Breast epithelium (tissue), 4 donors: Measurements from ENCODE around the gene PIGQ. TPM values are rescaled to one million over a fixed set of nuclear protein-coding genes. Genes with fewer than 3 reads are reported as not detected.
A peak's percentile ranks its signal among the peaks of the same experiment; 100 is the strongest.

Experiments
- DNase-seq, 2 donors: peaks; one replicate each; pipeline ENCODE4 v3.0.0-alpha.2; 2019; ENCODE audit warnings: low spot score in 2 of 2
- H3K27ac ChIP-seq, 2 donors: fragments of 200-600 bp; sonication (generic) in 1 of 2; one replicate each; pipeline ENCODE4 v1.5.1; 2016 to 2019; ENCODE audit warnings: mild to moderate bottlenecking in 1 of 2
- H3K27me3 ChIP-seq, 2 donors: fragments of 200-600 bp; sonication (generic) in 1 of 2; one replicate each; pipeline versions ENCODE4 v1.5.1 to v1.6.0; 2017 to 2019; ENCODE audit warnings: control low read depth in 1 of 2, mild to moderate bottlenecking in 1 of 2
- H3K36me3 ChIP-seq: fragments of 200-600 bp; one replicate; pipeline ENCODE4 v1.5.1; 2019
- H3K4me1 ChIP-seq, 2 donors: fragments of 200-600 bp; sonication (generic); one replicate each; pipeline ENCODE4 v1.5.1; 2016 to 2019; ENCODE audit warnings: control low read depth in 1 of 2
- H3K4me3 ChIP-seq, 3 donors: fragments of 200-600 bp; sonication (generic); 1 replicate in 2 of 3; 2 replicates in 1 of 3; pipeline ENCODE4 v1.5.1; 2016 to 2019; ENCODE audit warnings: mild to moderate bottlenecking in 3 of 3, moderate library complexity in 2 of 3
- H3K9me3 ChIP-seq, 2 donors: fragments of 200-600 bp; sonication (generic) in 1 of 2; one replicate each; pipeline ENCODE4 v1.5.1; 2016 to 2019; ENCODE audit warnings: control low read depth in 1 of 2
- POLR2A ChIP-seq: fragments of 450-650 bp; IDR thresholded peaks from one replicate; pipeline ENCODE4 v1.6.1; 2016; ENCODE audit warnings: antibody characterized with exemption, mild to moderate bottlenecking, moderate library complexity
- POLR2AphosphoS5 ChIP-seq, 3 donors: sonication (generic); formaldehyde crosslinking; IDR thresholded peaks; one replicate each; pipeline ENCODE4 v1.6.1; 2017; ENCODE audit warnings: antibody characterized with exemption in 3 of 3
- intact Hi-C: fragments of 100-400 bp; cut with DNase I; formaldehyde crosslinking; loops from one replicate; pipeline ENCODE4 v1.15.1; 2023; ENCODE audit warnings: low total_unique reads
- total RNA-seq, 3 donors: library from RNA; depleted of rRNA; stranded (reverse); fragments of >200 nt; gene quantifications; one replicate each; pipeline ENCODE4 v1.1.0, GENCODE V29; 2016
- TF ChIP-seq, protein P1 (sequence below), 3 donors: fragments of 450-650 bp; IDR thresholded peaks; one replicate each; pipeline ENCODE4 v1.5.1; 2016 to 2017; ENCODE audit warnings: antibody characterized with exemption in 3 of 3, mild to moderate bottlenecking in 3 of 3, moderate library complexity in 3 of 3

The PIGQ gene
- total RNA-seq, 3 donors from 2014 or later, result 22.2 to 36.1 (median 31.9) TPM

DNA sequence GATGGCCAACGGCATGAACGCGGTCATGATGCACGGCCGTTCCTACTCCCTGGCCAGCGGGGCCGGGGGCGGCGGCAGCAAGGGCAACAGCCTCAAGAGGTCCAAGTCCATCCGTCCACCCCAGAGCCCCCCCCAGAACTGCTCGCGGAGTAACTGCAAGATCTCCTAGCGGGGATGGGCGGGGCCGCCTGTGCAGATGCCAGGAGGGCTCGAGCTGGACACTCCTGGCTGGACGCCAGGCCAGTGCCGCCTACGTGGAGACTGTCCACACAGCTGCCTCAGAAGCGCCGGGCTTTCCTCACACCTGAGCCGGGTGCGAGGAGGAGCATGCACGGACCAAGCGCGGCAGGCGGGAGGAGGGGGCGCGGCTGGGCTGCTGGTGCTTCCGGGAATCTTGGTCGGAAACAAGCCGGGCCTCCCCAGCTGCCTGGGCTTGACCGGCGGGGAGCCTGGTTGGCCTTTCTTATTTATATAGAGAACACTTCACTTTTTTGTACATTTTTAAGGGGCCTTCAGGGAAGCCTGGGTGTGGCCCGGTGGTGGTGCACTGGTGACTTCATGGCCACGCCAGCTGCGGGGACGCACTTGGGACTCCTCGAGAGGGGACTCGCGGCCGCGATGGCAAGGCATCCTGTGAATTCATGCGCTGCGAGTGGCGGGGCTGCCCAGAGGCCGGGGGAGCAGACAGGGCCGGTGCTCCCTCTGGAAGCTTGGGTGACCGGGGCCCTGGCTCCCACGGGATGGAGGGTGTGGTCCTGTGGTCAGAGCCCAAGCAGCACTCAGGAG, 57.9 kb downstream of the PIGQ start:
- no peak for DNase-seq
- Histone ChIP-seq H3K36me3 (no peaks in the 10 kb centered on the region), H3K9me3 (no peaks in the 10 kb centered on the region), H3K4me1 (peaks cover 8 to 16% of the 10 kb centered on the region in 2 donors), H3K27ac (no peak overlapping the region), H3K27me3 (no peaks in the 10 kb centered on the region), H3K4me3 (no peak overlapping the region)
- TF ChIP-seq, protein P1, sequence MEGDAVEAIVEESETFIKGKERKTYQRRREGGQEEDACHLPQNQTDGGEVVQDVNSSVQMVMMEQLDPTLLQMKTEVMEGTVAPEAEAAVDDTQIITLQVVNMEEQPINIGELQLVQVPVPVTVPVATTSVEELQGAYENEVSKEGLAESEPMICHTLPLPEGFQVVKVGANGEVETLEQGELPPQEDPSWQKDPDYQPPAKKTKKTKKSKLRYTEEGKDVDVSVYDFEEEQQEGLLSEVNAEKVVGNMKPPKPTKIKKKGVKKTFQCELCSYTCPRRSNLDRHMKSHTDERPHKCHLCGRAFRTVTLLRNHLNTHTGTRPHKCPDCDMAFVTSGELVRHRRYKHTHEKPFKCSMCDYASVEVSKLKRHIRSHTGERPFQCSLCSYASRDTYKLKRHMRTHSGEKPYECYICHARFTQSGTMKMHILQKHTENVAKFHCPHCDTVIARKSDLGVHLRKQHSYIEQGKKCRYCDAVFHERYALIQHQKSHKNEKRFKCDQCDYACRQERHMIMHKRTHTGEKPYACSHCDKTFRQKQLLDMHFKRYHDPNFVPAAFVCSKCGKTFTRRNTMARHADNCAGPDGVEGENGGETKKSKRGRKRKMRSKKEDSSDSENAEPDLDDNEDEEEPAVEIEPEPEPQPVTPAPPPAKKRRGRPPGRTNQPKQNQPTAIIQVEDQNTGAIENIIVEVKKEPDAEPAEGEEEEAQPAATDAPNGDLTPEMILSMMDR (IDR thresholded peaks at IDR 0.05), result no peak
- TF ChIP-seq POLR2AphosphoS5 (IDR thresholded peaks at IDR 0.05), result no peak
- no peak for TF ChIP-seq POLR2A
- intact Hi-C loops, result no loop called here

DNA sequence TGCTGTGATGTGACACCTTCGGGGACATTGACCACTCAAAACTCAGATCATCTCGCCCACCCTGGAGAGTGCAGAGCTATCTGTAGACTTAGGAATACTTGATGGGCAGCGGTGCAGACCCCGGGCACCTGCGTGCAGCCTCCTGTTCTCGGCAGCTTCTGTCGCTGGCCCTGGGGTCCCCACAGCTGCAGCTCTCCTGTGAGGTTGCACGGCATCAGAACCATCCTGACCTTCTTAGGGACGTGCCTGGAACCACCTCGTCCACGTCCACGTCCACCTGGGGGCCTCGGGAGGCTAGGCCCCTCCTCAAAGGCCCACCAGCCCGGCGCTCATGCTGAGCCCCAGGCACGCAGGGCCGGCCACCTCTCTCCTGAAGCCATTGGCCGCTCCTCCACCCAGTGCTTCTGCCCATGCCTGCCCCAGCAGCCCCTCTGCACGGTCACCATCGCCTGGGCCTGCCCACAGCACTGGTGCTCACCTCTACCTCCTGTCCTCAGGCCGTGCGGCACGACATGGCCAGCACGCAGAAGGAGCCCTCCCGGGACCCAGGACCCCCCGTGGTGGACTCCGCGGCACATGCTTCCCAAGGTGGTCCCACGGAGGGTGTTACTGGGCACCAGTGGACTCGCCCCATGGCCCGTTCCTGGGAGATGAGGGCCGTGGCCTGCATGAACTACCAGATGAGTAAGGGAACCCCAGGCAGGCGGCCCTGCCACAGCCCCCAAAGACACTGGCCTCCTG, 58.7 kb downstream of the PIGQ start:
- no peak for DNase-seq
- Histone ChIP-seq H3K9me3 (no peaks in the 10 kb centered on the region), H3K27ac (no peak overlapping the region), H3K36me3 (no peaks in the 10 kb centered on the region), H3K4me3 (no peak overlapping the region), H3K27me3 (no peaks in the 10 kb centered on the region), H3K4me1 (peaks cover 8 to 16% of the 10 kb centered on the region in 2 donors)
- TF ChIP-seq POLR2A (no peak), POLR2AphosphoS5 (IDR thresholded peaks at IDR 0.05) (no peak)
- TF ChIP-seq, protein P1 (IDR thresholded peaks at IDR 0.05), result no peak
- intact Hi-C loops, result no loop called here

DNA sequence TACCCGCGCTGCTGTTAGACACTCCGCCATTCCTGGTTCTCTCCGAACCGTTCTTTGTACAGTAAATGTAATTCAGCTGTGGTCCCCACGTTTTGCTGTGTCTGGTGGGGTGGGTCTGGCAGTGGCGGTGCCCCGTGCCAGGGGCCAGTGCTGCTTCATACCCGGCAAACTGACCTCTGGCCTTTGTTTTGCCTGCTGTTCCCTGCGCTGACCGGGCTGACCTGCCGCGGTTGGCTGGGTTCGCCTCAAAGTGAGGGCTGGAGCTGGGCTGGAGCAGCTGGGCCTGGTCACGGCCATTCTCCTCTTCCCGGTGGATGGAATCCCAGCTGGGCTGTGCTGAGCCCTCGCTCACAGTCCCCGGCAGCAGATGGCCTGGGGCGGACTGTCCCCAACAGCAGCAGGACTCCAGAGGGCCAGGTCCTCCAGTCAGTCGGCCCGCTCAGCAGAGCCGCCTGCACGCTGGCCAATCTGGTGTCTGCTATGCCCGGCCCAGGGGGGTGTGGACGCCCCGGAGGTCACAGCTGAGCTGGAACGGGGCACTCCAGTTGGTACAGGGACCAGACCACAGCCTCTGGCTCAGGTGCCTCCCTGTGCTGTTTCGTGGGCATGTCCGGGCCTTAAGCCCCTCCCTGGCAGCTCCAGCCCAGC, 59.5 kb downstream of the PIGQ start:
- TF ChIP-seq POLR2A, result no peak
- TF ChIP-seq, protein P1 (IDR thresholded peaks at IDR 0.05), result no peak
- no peak for TF ChIP-seq POLR2AphosphoS5 (IDR thresholded peaks at IDR 0.05)
- H3K4me1 ChIP-seq, result peaks cover 8 to 16% of the 10 kb centered on the region in 2 donors
- no peaks in the 10 kb centered on the region for H3K36me3 ChIP-seq
- no peaks in the 10 kb centered on the region for H3K27me3 ChIP-seq
- no peak overlapping the region for H3K4me3 ChIP-seq
- no peak for DNase-seq
- peak overlapping the region in 1 of 2 donors; percentile 7 for H3K27ac ChIP-seq
- intact Hi-C loops, result no loop called here
- no peaks in the 10 kb centered on the region for H3K9me3 ChIP-seq

DNA sequence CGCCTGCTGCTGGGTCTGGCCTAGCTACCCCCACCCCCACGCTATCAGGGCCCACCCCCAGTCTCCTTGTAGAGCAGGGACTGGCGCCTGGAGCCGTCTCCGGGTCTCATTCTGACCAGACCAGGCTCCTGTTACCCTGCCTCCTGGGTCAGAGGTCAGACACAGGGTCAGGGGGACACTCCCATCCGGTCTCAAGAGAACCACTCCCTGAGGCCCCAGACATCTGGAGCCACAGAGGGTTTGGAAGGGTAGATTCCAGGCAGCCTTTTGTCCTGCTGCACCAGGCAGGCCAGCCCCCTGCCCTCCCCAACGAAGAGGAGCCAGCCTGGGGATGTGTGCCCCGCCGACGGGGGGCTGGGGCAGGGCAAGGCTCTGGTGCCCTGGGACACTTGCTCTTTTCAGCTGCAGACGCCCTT, 60.1 kb downstream of the PIGQ start:
- Histone ChIP-seq H3K27me3 (no peaks in the 10 kb centered on the region), H3K27ac (peak overlapping the region in 1 of 2 donors; percentile 7), H3K36me3 (no peaks in the 10 kb centered on the region), H3K4me3 (no peak overlapping the region), H3K4me1 (peaks cover 8 to 16% of the 10 kb centered on the region in 2 donors), H3K9me3 (no peaks in the 10 kb centered on the region)
- DNase-seq, result no peak
- intact Hi-C loops, result no loop called here
- no peak for TF ChIP-seq POLR2A
- TF ChIP-seq, protein P1 (IDR thresholded peaks at IDR 0.05), result no peak
- no peak for TF ChIP-seq POLR2AphosphoS5 (IDR thresholded peaks at IDR 0.05)
